ENCODE data around the gene CTAGE9.

DNA sequence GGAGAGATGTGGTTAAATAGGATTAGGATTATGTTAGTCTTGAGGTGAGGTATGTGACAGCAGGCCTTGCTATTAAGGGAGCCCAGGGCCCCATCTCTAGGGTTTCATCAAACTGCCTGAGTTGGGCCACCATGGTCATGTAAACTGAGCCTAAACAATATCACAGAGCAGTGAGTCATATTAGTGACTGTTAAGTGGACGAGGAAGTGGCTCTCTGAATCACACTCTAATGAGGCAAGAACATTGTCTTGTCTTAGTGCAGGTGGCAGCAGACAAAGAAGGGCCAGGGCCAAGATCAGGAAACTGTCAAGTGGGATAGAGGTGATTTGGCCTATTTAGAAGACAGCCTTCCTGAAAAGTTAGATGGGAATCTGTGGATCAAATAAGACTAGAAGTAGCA is 50.6 kb downstream of the CTAGE9 start:
- TF ChIP-seq CTCF (IDR thresholded peaks at IDR 0.05) (no peak), POLR2AphosphoS5 (IDR thresholded peaks at IDR 0.05; ENCODE audit: low read depth, low read length) (no peak), TCF7L2 (IDR thresholded peaks at IDR 0.05; ENCODE audit: low read depth, low read length) (no peak), SIN3A (IDR thresholded peaks at IDR 0.05; ENCODE audit: borderline replicate concordance, insufficient read depth, low read depth, low read length) (no peak)
- TF ChIP-seq, protein P1, sequence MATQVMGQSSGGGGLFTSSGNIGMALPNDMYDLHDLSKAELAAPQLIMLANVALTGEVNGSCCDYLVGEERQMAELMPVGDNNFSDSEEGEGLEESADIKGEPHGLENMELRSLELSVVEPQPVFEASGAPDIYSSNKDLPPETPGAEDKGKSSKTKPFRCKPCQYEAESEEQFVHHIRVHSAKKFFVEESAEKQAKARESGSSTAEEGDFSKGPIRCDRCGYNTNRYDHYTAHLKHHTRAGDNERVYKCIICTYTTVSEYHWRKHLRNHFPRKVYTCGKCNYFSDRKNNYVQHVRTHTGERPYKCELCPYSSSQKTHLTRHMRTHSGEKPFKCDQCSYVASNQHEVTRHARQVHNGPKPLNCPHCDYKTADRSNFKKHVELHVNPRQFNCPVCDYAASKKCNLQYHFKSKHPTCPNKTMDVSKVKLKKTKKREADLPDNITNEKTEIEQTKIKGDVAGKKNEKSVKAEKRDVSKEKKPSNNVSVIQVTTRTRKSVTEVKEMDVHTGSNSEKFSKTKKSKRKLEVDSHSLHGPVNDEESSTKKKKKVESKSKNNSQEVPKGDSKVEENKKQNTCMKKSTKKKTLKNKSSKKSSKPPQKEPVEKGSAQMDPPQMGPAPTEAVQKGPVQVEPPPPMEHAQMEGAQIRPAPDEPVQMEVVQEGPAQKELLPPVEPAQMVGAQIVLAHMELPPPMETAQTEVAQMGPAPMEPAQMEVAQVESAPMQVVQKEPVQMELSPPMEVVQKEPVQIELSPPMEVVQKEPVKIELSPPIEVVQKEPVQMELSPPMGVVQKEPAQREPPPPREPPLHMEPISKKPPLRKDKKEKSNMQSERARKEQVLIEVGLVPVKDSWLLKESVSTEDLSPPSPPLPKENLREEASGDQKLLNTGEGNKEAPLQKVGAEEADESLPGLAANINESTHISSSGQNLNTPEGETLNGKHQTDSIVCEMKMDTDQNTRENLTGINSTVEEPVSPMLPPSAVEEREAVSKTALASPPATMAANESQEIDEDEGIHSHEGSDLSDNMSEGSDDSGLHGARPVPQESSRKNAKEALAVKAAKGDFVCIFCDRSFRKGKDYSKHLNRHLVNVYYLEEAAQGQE (IDR thresholded peaks at IDR 0.05; ENCODE audit: insufficient read depth in 1 of 2, low read depth in 2 of 2, low read length in 1 of 2): no peak
